Adrenal gland (tissue), 12 donors: Measurements from ENCODE around the gene GPC6. TPM values are rescaled to one million over a fixed set of nuclear protein-coding genes. Genes with fewer than 3 reads are reported as not detected.

Experiments used
- DNase-seq, 7 donors: peaks; one replicate each; pipeline ENCODE4 v3.0.0-alpha.2; 2019 to 2020
- H3K27ac ChIP-seq, 5 donors: fragments of 200-600 bp; sonication (generic) in 4 of 5; 1 replicate in 3 of 5; 2 replicates in 2 of 5; pipeline versions ENCODE4 v1.5.1 to v1.8.0; 2016 to 2020; ENCODE audit warnings: mild to moderate bottlenecking in 1 of 5
- H3K27me3 ChIP-seq: fragments of 200-600 bp; 2 replicates; pipeline ENCODE4 v1.8.0; 2021
- H3K36me3 ChIP-seq, 2 donors: fragments of 200-600 bp; replicated peaks in 1 of 2; 1 replicate in 1 of 2; 2 replicates in 1 of 2; pipeline versions ENCODE4 v1.5.1 to v1.8.0; 2018 to 2022
- H3K4me1 ChIP-seq, 2 donors: fragments of 200-600 bp; replicated peaks in 1 of 2; 1 replicate in 1 of 2; 2 replicates in 1 of 2; pipeline versions ENCODE4 v1.5.1 to v1.8.0; 2018 to 2021
- H3K4me3 ChIP-seq, 4 donors: fragments of 200-600 bp; sonication (generic) in 3 of 4; one replicate each; pipeline ENCODE4 v1.5.1; 2016 to 2018
- H3K9me3 ChIP-seq, 3 donors: fragments of 200-600 bp; sonication (generic) in 1 of 3; replicated peaks in 1 of 3; 1 replicate in 2 of 3; 2 replicates in 1 of 3; pipeline versions ENCODE4 v1.5.1 to v1.8.0; 2016 to 2021
- CTCF ChIP-seq, 6 experiments: fragments of 450-650 bp in 4 of 6; fragments of 200-600 bp in 2 of 6; sonication (generic) in 1 of 6; IDR thresholded peaks; 1 replicate in 5 of 6; 2 replicates in 1 of 6; pipeline versions ENCODE4 v1.5.1 to v1.8.0; 2016 to 2021; ENCODE audit warnings: antibody characterized with exemption in 6 of 6, mild to moderate bottlenecking in 2 of 6, moderate library complexity in 1 of 6
- POLR2A ChIP-seq, 2 donors: fragments of 450-650 bp; IDR thresholded peaks; one replicate each; pipeline ENCODE4 v1.6.1; 2017; ENCODE audit warnings: antibody characterized with exemption in 2 of 2, mild to moderate bottlenecking in 2 of 2, moderate library complexity in 1 of 2
- WGBS, 4 donors: extraction: QIAGEN DNeasy Blood & Tissue Kit in 2 of 4; methylation state at CpG; one replicate each; pipeline versions ENCODE4 v1.1.5 to v1.1.7; 2013 to 2017; 5-methylcytosine and 5-hydroxymethylcytosine counted together
- intact Hi-C, 2 donors: fragments of 100-400 bp; cut with DNase I; formaldehyde crosslinking; loops; one replicate each; pipeline versions ENCODE4 v1.14.1 to v1.15.0; 2022 to 2023
- polyA plus RNA-seq, 3 donors: library from polyadenylated mRNA; stranded (reverse); fragments of 200-250 nt in 2 of 3; fragments of 350-450 nt in 1 of 3; fragmentation: Illumina TruSeq in 1 of 3; extraction: RNeasy Lipid Tissue Mini Kit (QIAGEN cat#74804) in 1 of 3; gene quantifications; one replicate each; pipeline ENCODE4 v1.2.3, GENCODE V29; 2013 to 2014
- total RNA-seq, 9 donors: library from RNA; depleted of rRNA in 4 of 9; stranded (reverse); fragments of >200 nt in 4 of 9; fragments of 120-200 nt in 1 of 9; fragmentation: NEBNext Ultra II Directional in 1 of 9; extraction: Animal tissue kit (Norgen Biotek cat#: 25700) in 1 of 9; gene quantifications; one replicate each; pipeline versions ENCODE4 v1.1.0 to v1.2.4, GENCODE V29; 2013 to 2023
- donor health status: healthy with polysubstance abuse.
- donor health status: Bipolar disorder and iron deficiency.
- donor health status: DM: yes; HTN: yes; CAD: no.
- donor health status: DM: no; HTN: no; CAD: no.
- donor health status: DM: no; HTN: no; CAD: no.
- donor health status: DM: yes; HTN: yes; CAD: no.

GPC6 gene
- total and polyA plus RNA-seq, 12 donors, result 0.37 to 62.3 (median 2.5) TPM

- intact Hi-C loops, result no loop called here
- no peaks in the 10 kb centered on the region for H3K9me3 ChIP-seq
- no peak overlapping the region for H3K4me3 ChIP-seq
- H3K27me3 ChIP-seq, result no peaks in the 10 kb centered on the region
- no peaks in the 10 kb centered on the region for H3K36me3 ChIP-seq
- no peaks in the 10 kb centered on the region for H3K4me1 ChIP-seq
- DNase-seq, result no peak
- no peak for TF ChIP-seq CTCF (IDR thresholded peaks at IDR 0.05)
- TF ChIP-seq POLR2A (IDR thresholded peaks at IDR 0.05), result no peak
- no peak overlapping the region for H3K27ac ChIP-seq
Measured at GRCh38 chr13:93589788-93590187, 363.2 kb downstream of the GPC6 start.

- H3K9me3 ChIP-seq, result no peaks in the 10 kb centered on the region
- WGBS, 4 donors, result 77 to 88% (median 83%) methylated on average over 2 of the region's 2 CpGs
- DNase-seq, result no peak
- TF ChIP-seq CTCF (IDR thresholded peaks at IDR 0.05) (no peak), POLR2A (IDR thresholded peaks at IDR 0.05) (no peak)
- no peaks in the 10 kb centered on the region for H3K4me1 ChIP-seq
- no peaks in the 10 kb centered on the region for H3K27me3 ChIP-seq
- intact Hi-C loops, result no loop called here
- H3K4me3 ChIP-seq, result no peak overlapping the region
- H3K36me3 ChIP-seq, result no peaks in the 10 kb centered on the region
- H3K27ac ChIP-seq, result no peak overlapping the region
Measured at GRCh38 chr13:93603043-93603442, 376.4 kb downstream of the GPC6 start.

- WGBS, 4 donors, result 72 to 78% (median 75%) methylated on average over 1 of the region's 1 CpG
- no peaks in the 10 kb centered on the region for H3K27me3 ChIP-seq
- no peak overlapping the region for H3K27ac ChIP-seq
- intact Hi-C loops, result no loop called here
- no peak for DNase-seq
- no peak overlapping the region for H3K4me3 ChIP-seq
- no peaks in the 10 kb centered on the region for H3K36me3 ChIP-seq
- H3K4me1 ChIP-seq, result no peaks in the 10 kb centered on the region
- no peaks in the 10 kb centered on the region for H3K9me3 ChIP-seq
- no peak for TF ChIP-seq CTCF (IDR thresholded peaks at IDR 0.05)
- TF ChIP-seq POLR2A (IDR thresholded peaks at IDR 0.05), result no peak
Measured at GRCh38 chr13:93614776-93615175, 388.2 kb downstream of the GPC6 start.

- no peaks in the 10 kb centered on the region for H3K36me3 ChIP-seq
- TF ChIP-seq CTCF (IDR thresholded peaks at IDR 0.05) (no peak), POLR2A (IDR thresholded peaks at IDR 0.05) (no peak)
- no peaks in the 10 kb centered on the region for H3K9me3 ChIP-seq
- no peak overlapping the region for H3K27ac ChIP-seq
- H3K4me3 ChIP-seq, result no peak overlapping the region
- intact Hi-C loops, result no loop called here
- DNase-seq, result no peak
- WGBS, 4 donors, result 41 to 72% (median 67%) methylated on average over 2 of the region's 2 CpGs
- H3K27me3 ChIP-seq, result no peaks in the 10 kb centered on the region
- H3K4me1 ChIP-seq, result no peaks in the 10 kb centered on the region
Measured at GRCh38 chr13:93620181-93620765, 393.7 kb downstream of the GPC6 start.
